Hepatocyte (in vitro differentiated cells): ENCODE results near the gene EPS8L1.

Experiments
- CTCF ChIP-seq: fragments of 200-600 bp; sonication (generic); IDR thresholded peaks from 2 replicates; pipeline ENCODE4 v1.5.1; 2016; ENCODE audit warnings: antibody characterized with exemption, mild to moderate bottlenecking; ENCODE audit not compliant: poor library complexity
- EZH2phosphoT487 ChIP-seq: fragments of 200-600 bp; sonication (generic); IDR thresholded peaks from one replicate; pipeline ENCODE4 v1.6.1; 2018; ENCODE audit warnings: antibody characterized with exemption, mild to moderate bottlenecking, low read depth, moderate library complexity; ENCODE audit not compliant: unreplicated experiment, severe bottlenecking

- TF ChIP-seq CTCF (no peak), EZH2phosphoT487 (no peak)
Observed at GRCh38 chr19:55106591-55106990, 30.9 kb downstream of the EPS8L1 start.
